COLO829 (cell line): ENCODE measurements around the gene CCDC137.
A peak's percentile ranks its signal among the peaks of the same experiment; 100 is the strongest.

Experiments used
- DNase-seq: peaks from one replicate; pipeline ENCODE4 v3.0.0; 2012; ENCODE audit warnings: low spot score

The CCDC137 gene

DNA sequence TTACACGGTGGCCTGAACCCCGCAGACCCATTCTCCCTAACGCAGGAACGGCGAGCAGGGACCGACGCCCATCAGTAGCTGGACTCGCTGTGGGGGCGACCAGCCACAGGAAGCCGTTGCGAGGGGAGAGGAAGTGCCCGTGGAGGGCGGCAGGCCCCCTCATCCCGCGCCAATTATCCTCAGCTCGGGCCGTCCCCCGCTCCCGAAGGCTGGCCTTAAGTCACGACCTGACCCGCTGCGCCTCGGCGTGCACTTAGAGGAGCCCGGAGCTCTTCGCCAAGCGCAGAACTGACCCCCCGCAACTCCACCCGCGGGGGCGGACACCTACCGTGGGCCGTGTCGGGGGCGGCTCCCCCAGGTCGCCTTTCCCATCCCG, 16.7 kb downstream of the CCDC137 start:
- no peak for DNase-seq

GRCh38 chr17:81683584-81684441, 17.3 kb downstream of the CCDC137 start, which contains the start of the genes ARL16 and HGS:
Gene ARL16 (minus strand): TSS chr17:81683797. CDS start chr17:81683753, 44 bp downstream.
Gene HGS (plus strand): TSS chr17:81684011. CDS start chr17:81684067, 56 bp downstream.
- peak; percentile 99 for DNase-seq

DNA sequence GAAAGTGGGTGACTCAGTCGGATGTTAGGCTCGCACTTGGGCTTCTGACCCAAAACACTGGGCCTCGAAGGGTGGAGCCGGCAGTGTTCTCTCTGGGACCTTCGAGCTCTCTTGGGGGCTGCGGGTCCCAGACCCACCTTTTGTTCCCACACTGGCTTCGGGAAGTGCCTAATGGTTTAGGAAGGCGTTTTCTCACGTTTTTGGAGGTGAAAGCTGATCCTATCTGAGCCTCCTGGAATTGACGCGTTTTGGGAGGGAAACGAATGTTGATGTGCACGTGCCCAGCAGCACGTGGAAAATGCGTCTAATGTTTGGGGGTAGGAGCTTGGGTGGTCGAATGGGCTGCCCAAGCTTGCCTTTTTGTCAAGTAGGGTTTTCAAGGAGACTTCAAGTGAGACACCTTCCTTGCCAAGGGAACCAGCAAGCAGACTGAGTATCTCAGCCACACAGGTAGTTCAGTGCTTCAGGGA, 17.9 kb downstream of the CCDC137 start:
- no peak for DNase-seq

GRCh38 chr17:81685108-81685507, 18.6 kb downstream of the CCDC137 start:
- DNase-seq, result peak; percentile 54

DNA sequence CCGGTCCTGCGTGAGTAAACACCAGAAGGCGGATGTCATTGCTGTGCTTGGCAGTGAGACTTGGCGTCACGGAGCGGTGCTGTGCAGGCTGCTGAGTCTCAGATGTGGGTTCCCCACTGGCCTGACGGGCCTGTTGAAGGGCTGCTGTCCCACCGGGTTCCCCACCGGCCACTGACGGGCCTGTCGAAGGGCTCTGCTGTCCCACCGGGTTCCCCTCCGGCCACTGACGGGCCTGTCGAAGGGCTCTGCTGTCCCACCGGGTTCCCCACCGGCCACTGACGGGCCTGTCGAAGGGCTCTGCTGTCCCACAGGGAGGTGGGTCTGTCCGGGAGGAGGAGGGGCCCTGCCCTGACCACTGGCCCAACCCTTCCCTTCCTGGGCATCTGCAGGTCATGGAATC, 20.1 kb downstream of the CCDC137 start:
- DNase-seq, result no peak

GRCh38 chr17:81687770-81688541, 21.4 kb downstream of the CCDC137 start:
- no peak for DNase-seq

- DNase-seq, result no peak
Measured at GRCh38 chr17:81688616-81689015, 22.1 kb downstream of the CCDC137 start.

DNA sequence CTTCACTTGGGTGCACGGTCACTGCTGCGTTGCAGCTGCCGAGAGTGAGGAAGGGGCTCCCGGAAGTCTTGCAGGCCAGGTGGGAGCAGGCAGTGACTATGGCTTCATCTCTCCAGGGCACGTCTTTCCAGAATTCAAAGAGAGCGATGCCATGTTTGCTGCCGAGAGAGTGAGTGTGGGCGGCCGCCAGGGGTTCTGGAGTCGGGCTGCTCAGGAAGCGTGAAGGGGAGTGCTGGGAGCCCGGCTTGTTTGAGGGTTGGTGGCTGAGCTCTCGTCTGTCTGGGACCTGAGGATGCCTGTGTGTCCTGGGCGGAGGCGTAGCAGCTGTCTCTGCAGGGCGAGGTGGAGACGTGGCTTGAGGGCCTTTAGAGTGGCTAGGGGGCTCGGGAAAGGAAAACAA, 23.5 kb downstream of the CCDC137 start:
- DNase-seq, result no peak

GRCh38 chr17:81690549-81690948, 24.0 kb downstream of the CCDC137 start:
- no peak for DNase-seq

DNA sequence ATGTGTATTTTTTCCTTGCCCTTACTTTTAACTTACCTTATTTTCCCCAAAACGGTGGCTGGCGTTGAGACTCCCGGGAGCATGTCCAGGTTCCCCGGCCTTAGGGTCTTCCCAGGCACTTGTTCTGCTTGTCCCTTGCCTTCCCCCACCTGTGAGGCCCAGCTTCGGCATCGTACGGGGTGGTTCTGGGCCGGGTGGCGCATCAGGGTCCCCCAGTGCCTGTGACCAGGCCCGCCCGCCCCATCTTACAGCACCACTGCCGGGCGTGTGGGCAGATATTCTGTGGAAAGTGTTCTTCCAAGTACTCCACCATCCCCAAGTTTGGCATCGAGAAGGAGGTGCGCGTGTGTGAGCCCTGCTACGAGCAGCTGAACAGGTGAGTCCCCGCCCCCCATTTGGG, 24.7 kb downstream of the CCDC137 start:
- no peak for DNase-seq

DNA sequence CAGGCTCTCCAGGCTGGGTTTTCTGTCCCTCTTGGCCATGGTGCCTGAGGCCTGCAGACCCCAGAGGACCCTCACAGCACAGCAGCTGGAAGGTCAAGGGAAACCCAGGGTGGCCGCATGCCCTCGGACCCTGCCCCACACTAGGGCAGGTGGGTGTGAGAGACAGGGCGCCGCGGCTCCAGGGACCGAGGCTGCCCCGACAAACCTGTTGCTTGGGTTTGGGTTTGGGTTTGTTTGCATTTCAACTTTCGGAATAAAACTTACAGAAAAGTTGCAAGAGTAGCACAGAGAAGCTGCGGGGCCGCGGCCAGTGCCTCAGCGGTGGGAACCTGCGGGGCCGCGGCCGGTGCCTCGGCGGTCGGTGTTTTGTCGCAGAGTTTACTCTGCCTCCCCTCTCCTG, 25.1 kb downstream of the CCDC137 start:
- no peak for DNase-seq

- no peak for DNase-seq
Measured at GRCh38 chr17:81693509-81694210, 27.1 kb downstream of the CCDC137 start.

GRCh38 chr17:81694810-81695209, 28.3 kb downstream of the CCDC137 start:
- DNase-seq, result no peak

GRCh38 chr17:81695211-81695610, 28.7 kb downstream of the CCDC137 start:
- no peak for DNase-seq

DNA sequence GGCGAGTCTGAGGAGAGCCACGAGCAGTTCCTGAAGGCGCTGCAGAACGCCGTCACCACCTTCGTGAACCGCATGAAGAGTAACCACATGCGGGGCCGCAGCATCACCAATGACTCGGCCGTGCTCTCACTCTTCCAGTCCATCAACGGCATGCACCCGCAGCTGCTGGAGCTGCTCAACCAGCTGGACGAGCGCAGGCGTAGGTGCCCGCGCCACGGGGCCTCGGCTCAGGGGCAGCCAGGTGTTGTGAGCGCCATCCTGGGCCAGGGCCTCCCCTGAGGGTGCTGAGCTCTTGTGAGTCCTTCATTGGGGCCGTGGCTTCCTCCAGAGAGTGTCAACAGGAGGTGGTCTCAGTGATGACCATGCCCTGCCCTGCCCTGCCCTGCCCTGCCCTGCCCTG, 29.3 kb downstream of the CCDC137 start:
- no peak for DNase-seq

GRCh38 chr17:81696218-81696941, 29.8 kb downstream of the CCDC137 start:
- no peak for DNase-seq

- no peak for DNase-seq
Measured at GRCh38 chr17:81697261-81698044, 30.9 kb downstream of the CCDC137 start.

GRCh38 chr17:81700353-81701287, 34.1 kb downstream of the CCDC137 start:
- no peak for DNase-seq

DNA sequence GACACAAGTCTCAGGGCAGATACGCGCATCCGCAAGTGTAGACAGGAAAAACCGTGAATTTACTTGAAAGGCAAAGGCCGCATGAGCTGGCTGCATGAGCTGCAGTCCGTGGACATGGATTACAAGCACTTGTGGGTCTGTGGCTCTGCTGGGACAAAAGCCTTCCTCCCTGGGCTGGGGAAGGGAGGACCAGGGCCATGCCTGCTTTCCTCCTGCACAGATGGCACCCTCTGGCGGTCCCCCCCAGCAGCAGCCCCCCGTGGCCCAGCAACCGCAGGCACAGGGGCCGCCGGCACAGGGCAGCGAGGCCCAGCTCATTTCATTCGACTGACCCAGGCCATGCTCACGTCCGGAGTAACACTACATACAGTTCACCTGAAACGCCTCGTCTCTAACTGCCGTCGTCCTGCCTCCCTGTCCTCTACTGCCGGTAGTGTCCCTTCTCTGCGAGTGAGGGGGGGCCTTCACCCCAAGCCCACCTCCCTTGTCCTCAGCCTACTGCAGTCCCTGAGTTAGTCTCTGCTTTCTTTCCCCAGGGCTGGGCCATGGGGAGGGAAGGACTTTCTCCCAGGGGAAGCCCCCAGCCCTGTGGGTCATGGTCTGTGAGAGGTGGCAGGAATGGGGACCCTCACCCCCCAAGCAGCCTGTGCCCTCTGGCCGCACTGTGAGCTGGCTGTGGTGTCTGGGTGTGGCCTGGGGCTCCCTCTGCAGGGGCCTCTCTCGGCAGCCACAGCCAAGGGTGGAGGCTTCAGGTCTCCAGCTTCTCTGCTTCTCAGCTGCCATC, 34.9 kb downstream of the CCDC137 start:
- no peak for DNase-seq
